Caco-2 (cell line): Measurements from ENCODE around the gene ZCCHC7. TPM values are rescaled to one million over a fixed set of nuclear protein-coding genes. Genes with fewer than 3 reads are reported as not detected.
"Not testable (repeated sequence)": the region's sequence is repeated elsewhere in the genome, so short reads cannot be mapped to it uniquely, and the experiment has no call there.

Source experiments
- BruUV-seq: library from RNA; stranded (reverse); fragments of 400-500 nt; replicated peaks from 2 replicates; lab custom pipeline; 2021; lab: Mats Ljungman, UMichigan
- CTCF ChIA-PET: fragments of 300-600 bp; sonication (Branson Sonifier 250); formaldehyde crosslinking; loops from one replicate; lab custom pipeline; 2022; ENCODE audit warnings: antibody characterized with exemption; lab: Charles Lee
- POLR2A ChIA-PET: fragments of 300-600 bp; sonication (Branson Sonifier 250); formaldehyde crosslinking; loops from one replicate; lab custom pipeline; 2022; ENCODE audit warnings: antibody characterized with exemption; lab: Charles Lee
- DNase-seq, 2 experiments: peaks; one replicate each; pipeline versions ENCODE4 v3.0.0 to v3.0.0-alpha.2; 2020 to 2022
- H3K27me3 ChIP-seq: replicated peaks from 2 replicates; pipeline ENCODE4 v1.6.0; 2011; ENCODE audit warnings: low read length; ENCODE audit not compliant: control insufficient read depth, insufficient read depth
- H3K36me3 ChIP-seq: 2 replicates; pipeline ENCODE4 v1.5.1; 2011; ENCODE audit warnings: low read length; ENCODE audit not compliant: control insufficient read depth, insufficient read depth
- H3K4me1 ChIP-seq: fragments of 250-450 bp; sonication (Bioruptor Pico); 2 replicates; pipeline ENCODE4 v1.5.1; 2020; ENCODE audit warnings: mild to moderate bottlenecking
- H3K4me3 ChIP-seq: 2 replicates; pipeline ENCODE4 v1.5.1; 2011; ENCODE audit warnings: low read depth, mild to moderate bottlenecking, control low read depth, low read length
- H3K9me3 ChIP-seq: fragments of 250-450 bp; sonication (Bioruptor Pico); 2 replicates; pipeline ENCODE4 v1.5.1; 2020; ENCODE audit warnings: mild to moderate bottlenecking, moderate library complexity
- H3K27ac Mint-ChIP-seq: one replicate; pipeline ENCODE4 v1.8.0; 2022; ENCODE audit warnings: mixed read lengths; ENCODE audit not compliant: unreplicated experiment
- H3K27me3 Mint-ChIP-seq: one replicate; pipeline ENCODE4 v1.8.0; 2022; ENCODE audit warnings: mixed read lengths; ENCODE audit not compliant: insufficient read depth, unreplicated experiment
- H3K36me3 Mint-ChIP-seq: one replicate; pipeline ENCODE4 v1.8.0; 2022; ENCODE audit warnings: mild to moderate bottlenecking, mixed read lengths; ENCODE audit not compliant: insufficient read depth, unreplicated experiment
- H3K4me1 Mint-ChIP-seq: one replicate; pipeline ENCODE4 v1.8.0; 2022; ENCODE audit warnings: low read depth, mixed read lengths; ENCODE audit not compliant: unreplicated experiment
- H3K4me3 Mint-ChIP-seq: one replicate; pipeline ENCODE4 v1.8.0; 2022; ENCODE audit warnings: mild to moderate bottlenecking, moderate library complexity, mixed read lengths; ENCODE audit not compliant: unreplicated experiment
- H3K9me3 Mint-ChIP-seq: one replicate; pipeline ENCODE4 v1.8.0; 2022; ENCODE audit warnings: mixed read lengths; ENCODE audit not compliant: unreplicated experiment
- CTCF ChIP-seq, 2 experiments: fragments of 200-600 bp in 1 of 2; IDR thresholded peaks; 1 replicate in 1 of 2; 2 replicates in 1 of 2; pipeline versions ENCODE4 v1.5.1 to v1.8.0; 2011 to 2022; ENCODE audit warnings: antibody characterized with exemption in 1 of 2, control low read depth in 1 of 2, inconsistent platforms in 1 of 2, low read depth in 1 of 2, low read length in 1 of 2, mild to moderate bottlenecking in 1 of 2, moderate library complexity in 1 of 2; ENCODE audit not compliant: insufficient read depth in 1 of 2, severe bottlenecking in 1 of 2, unreplicated experiment in 1 of 2
- intact Hi-C: fragments of 100-400 bp; cut with micrococcal nuclease; formaldehyde crosslinking; loops from one replicate; pipeline ENCODE4 v1.10.0; 2022; ENCODE audit not compliant: unreplicated experiment
- total RNA-seq: library from RNA; stranded (reverse); gene quantifications from 2 replicates; pipeline ENCODE4 v1.2.3, GENCODE V29; 2022

Gene ZCCHC7
- total RNA-seq, 1 experiment from 2014 or later, result 22.0 TPM

- ChIA-PET CTCF (no interaction called here), POLR2A (no interaction called here)
- no TSS peak for BruUV-seq
- Mint-ChIP-seq H3K9me3 (no peaks in the 10 kb centered on the region), H3K4me1 (peaks cover 14% of the 10 kb centered on the region), H3K27ac (no peak overlapping the region), H3K4me3 (no peak overlapping the region), H3K27me3 (no peaks in the 10 kb centered on the region), H3K36me3 (peaks cover 13% of the 10 kb centered on the region)
- no peak for TF ChIP-seq CTCF (IDR thresholded peaks at IDR 0.05; ENCODE audit: insufficient read depth in 1 of 2, low read depth in 1 of 2, low read length in 1 of 2, severe bottlenecking in 1 of 2, unreplicated experiment in 1 of 2)
- intact Hi-C loops, result no loop called here
- Histone ChIP-seq H3K4me1 (no peaks in the 10 kb centered on the region), H3K4me3 (no peak overlapping the region), H3K27me3 (no peaks in the 10 kb centered on the region), H3K9me3 (no peaks in the 10 kb centered on the region), H3K36me3 (no peaks in the 10 kb centered on the region)
- no peak for DNase-seq
Observed at GRCh38 chr9:37201581-37201980, 81.2 kb downstream of the ZCCHC7 start.

- H3K36me3 Mint-ChIP-seq, result peaks cover 13% of the 10 kb centered on the region
- Histone ChIP-seq H3K4me1 (no peaks in the 10 kb centered on the region), H3K9me3 (no peaks in the 10 kb centered on the region), H3K36me3 (no peaks in the 10 kb centered on the region), H3K4me3 (no peak overlapping the region), H3K27me3 (no peaks in the 10 kb centered on the region)
- H3K27ac Mint-ChIP-seq, result no peak overlapping the region
- TF ChIP-seq CTCF (IDR thresholded peaks at IDR 0.05; ENCODE audit: insufficient read depth in 1 of 2, low read depth in 1 of 2, low read length in 1 of 2, severe bottlenecking in 1 of 2, unreplicated experiment in 1 of 2), result no peak
- no peak overlapping the region for H3K4me3 Mint-ChIP-seq
- H3K4me1 Mint-ChIP-seq, result peaks cover 14% of the 10 kb centered on the region
- no peaks in the 10 kb centered on the region for H3K9me3 Mint-ChIP-seq
- H3K27me3 Mint-ChIP-seq, result no peaks in the 10 kb centered on the region
- ChIA-PET CTCF (no interaction called here), POLR2A (no interaction called here)
- no TSS peak for BruUV-seq
- no peak for DNase-seq
- intact Hi-C loops, result no loop called here
Observed at GRCh38 chr9:37202091-37202490, 81.7 kb downstream of the ZCCHC7 start.

- H3K4me3 Mint-ChIP-seq, H3K9me3 ChIP-seq, H3K4me1 ChIP-seq, H3K27me3 Mint-ChIP-seq, H3K27ac Mint-ChIP-seq, H3K9me3 Mint-ChIP-seq, DNase-seq, H3K27me3 ChIP-seq, POLR2A ChIA-PET, H3K4me3 ChIP-seq, H3K36me3 ChIP-seq, BruUV-seq, intact Hi-C loops: not testable (repeated sequence)
- CTCF ChIA-PET, result interaction anchor here (0.6 kb wide), 1 partner anchor 212 kb away, joined by 3 read pairs; no protein-coding TSS in a partner anchor
- H3K4me1 Mint-ChIP-seq, result peaks cover 14% of the 10 kb centered on the region
- H3K36me3 Mint-ChIP-seq, result peaks cover 17% of the 10 kb centered on the region
Observed at GRCh38 chr9:37203456-37203855, 83.1 kb downstream of the ZCCHC7 start.
